GM19467 (cell line): ENCODE results near the gene FIGLA.
"Not testable (repeated sequence)": the region's sequence is repeated elsewhere in the genome, so short reads cannot be mapped to it uniquely, and the experiment has no call there.

Source experiments
- ATAC-seq: cut with Tn5 transposase; IDR thresholded peaks from one replicate; pipeline ENCODE4 v1.9.1; 2021; ENCODE audit warnings: mild to moderate bottlenecking, moderate library complexity; ENCODE audit not compliant: unreplicated experiment

FIGLA gene

GRCh38 chr2:70808983-70809958 lies 18.8 kb upstream of the FIGLA start:
- no peak for ATAC-seq

- no peak for ATAC-seq
Observed at GRCh38 chr2:70807828-70808118, 17.3 kb upstream of the FIGLA start.

- ATAC-seq = no peak
Observed at GRCh38 chr2:70807102-70807827, 16.8 kb upstream of the FIGLA start.

DNA sequence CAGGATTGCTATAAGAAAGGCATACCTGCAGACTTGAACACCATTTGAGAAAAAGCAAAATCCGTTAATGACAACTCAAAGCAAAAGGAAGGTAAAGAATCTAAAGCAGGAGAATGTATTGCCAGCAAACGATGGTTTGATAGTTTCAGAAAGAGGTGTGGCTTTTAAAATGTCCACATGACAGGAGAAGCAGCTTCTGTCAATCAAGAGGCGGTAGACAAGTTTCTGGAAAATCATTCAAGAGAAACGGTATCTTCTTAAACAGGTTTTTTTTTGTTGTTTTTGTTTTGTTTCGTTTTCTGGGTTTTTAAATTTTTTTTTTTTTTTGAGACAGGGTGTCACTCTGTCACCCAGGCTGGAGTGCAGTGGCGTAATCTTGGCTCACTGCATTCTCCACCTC lies 16.2 kb upstream of the FIGLA start:
- no peak for ATAC-seq

- no peak for ATAC-seq
Observed at GRCh38 chr2:70806013-70806412, 15.6 kb upstream of the FIGLA start.

DNA sequence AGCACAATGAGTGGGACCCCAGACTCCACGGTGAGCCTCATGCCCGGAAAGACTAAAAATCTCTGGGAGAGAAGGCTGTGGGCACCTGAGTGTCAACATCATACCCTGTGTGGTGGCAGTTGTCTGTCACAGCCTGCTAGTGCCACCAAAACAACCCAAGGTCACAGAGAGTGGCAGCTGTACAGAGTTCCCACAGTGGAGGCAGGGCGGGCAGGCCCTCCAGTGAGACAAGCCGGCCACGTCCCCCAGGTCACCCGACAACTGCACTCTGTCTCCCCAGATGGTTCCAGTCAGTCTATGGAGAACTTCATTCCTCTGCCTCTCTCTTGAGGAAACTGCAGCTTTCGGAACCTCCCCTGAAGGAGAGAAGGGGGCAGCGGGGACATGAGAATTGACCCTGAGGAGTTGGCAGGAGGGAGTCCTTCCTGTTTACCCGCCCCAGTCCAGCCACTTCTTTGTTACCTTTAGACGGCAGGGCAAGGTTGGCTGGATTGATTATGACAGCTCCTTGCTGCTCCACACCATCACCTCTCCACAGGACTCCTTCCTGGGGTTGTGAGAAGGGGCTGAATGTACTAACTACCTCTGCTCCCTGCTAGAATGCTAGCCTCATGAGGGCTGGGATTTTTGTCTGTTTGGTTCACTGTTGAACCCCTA lies 11.3 kb upstream of the FIGLA start:
- no peak for ATAC-seq

DNA sequence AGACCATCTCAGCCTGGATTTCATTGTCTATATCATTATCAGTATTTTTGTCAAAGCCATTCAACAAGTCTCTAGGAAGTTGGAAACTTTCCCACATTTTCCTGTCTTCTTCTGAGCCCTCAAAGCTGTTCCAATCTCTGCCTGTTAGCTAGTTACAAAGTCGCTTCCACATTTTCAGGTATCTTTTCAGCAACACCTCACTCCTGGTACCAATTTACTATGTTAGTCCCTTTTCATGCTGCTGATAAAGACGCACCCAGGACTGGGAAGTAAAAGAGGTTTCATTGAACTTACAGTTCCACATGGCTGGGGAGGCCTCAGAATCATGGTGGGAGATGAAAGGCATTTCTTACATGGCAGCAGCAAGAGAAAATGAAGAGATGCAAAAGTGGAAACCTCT lies 9.3 kb upstream of the FIGLA start:
- ATAC-seq = no peak

- ATAC-seq = not testable (repeated sequence)
Observed at GRCh38 chr2:70797996-70798395, 7.6 kb upstream of the FIGLA start.

DNA sequence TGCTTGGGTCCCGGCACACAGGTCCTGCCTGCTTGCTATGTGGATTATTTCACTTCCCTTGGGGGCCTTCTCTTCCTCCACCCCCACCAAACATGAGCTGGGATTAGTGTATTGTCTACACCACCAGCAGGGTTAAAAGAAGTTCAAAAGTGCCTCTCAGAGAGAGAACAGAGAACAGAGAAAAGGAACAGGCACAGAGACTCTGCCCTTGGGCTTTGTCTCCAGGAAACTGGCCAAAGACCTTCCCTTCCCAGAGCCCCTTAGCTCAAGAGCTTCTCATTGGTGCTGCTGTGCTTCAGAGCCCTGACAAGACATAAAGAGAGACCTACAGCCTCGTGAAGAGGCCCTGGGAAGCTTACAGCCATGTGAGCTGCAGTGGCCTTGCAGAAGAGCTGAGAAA lies 7.1 kb upstream of the FIGLA start:
- ATAC-seq = no peak

DNA sequence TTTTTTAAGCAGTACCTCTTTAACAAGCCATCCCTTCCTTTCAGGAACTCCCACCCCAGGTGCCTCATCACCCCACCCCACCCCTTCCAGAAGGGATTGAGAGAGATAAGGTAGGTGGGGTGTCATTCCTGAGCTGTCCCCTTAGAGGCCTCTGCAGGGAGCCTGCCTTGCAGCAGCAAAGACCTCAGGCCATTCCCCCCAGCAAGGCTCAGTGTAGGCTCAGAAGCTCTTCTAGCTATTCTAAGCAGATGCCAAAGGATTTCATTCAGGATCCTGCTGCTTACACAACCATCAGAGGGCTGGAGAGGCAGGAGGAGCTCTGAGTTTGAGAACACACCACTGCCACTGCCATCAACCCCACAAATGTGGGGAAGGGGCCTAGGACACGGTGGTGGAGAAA lies 5.8 kb upstream of the FIGLA start:
- no peak for ATAC-seq

DNA sequence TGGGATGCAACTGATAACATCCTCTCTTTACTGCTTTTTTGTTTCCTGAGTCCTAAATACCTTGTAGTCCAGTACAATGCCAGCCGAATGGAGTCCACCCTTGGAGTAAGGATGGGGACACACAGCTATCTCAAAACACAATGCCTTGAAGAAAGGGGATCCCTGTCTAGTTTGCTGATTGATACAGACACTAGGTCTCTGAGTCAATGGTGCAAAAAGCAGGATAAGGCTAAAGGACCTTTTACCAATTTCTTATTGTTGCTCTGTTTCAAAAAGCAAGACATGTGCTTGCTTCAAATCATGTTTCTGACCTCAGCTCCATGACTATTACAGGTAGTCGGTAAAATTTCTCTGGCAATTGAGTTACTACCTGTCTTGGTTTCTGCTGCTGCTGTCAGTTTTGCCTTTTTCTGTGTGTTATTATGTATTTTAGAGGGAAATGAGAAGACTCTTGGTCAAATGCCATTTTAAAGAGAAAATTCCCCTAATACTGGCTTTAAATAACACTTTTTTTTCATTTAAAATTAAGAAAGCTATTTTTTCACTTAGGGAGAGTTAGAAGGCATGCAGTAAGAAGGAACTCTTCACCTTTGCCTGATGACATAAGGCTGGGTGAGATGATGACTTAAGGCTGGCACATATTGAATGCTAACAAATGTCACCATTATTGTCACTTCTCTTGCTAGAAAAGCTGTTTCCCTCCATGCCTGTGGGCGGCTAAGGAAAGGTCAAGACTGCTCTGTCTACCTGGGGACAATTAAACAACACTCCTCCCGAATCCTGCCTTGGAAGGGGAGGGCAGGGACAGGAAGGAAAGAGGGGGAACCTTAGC lies 4.9 kb upstream of the FIGLA start:
- ATAC-seq = no peak

- ATAC-seq = no peak
Observed at GRCh38 chr2:70793450-70793849, 3.0 kb upstream of the FIGLA start.

DNA sequence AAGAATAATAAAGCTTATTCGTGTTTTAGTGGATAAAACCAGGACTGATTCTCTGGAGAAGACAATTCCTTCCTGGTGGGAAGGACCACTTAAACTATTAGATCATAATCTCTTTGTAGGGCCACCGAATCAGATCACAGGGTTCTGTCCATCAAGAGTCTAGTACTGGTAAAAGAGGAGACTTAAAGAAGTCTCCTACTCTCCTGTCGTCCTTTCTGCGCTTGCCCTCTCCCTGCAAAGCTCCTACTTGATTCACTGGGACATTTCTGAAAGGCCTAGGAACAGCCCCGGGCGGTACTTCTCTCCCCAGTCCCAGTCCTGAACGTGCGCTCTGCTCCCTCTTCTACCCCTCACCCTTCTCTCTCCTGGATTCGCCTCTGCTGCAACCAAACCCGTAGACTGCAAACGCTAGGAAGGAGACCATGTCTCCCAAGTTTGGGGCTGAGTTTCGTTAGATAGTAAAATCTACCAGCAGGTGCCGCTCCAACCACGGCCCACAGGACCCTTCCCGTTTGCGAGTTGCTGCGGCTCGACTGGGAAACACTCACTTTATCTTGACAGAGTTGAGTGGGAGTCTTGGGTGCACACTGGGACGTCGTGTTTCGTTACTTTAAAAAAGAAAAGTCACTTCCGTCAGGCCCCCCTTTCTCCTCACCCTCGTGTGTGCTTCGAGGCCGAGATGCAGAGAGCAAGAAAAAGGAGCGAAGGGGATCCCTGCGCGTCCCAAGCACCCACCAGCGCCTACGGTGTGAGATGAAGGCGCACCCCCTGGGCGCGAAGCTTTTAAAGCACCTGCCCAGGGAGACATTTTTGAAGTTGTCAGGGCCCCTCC lies 923 bp downstream of the FIGLA start:
- no peak for ATAC-seq

GRCh38 chr2:70785137-70785911 lies 5.1 kb downstream of the FIGLA start:
- no peak for ATAC-seq

DNA sequence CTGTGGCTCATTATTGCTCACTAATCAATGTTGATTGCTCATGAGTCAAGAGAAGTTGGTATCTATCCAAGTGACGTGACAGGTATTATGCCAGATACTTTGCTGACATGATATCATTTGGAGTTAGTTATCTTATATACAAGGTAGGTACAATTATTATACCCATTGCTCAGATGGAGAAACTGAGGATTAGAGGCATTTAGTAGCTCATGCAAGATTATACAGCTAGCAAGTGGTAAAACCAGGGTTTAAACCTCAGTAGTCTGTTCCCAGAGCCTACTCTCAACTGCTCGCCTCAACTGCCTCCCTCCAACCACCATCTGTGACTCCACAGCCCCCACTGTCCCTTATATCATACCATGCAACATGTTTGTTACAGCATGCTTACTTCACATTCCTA lies 6.1 kb downstream of the FIGLA start:
- ATAC-seq = no peak

GRCh38 chr2:70779911-70780545 lies 10.4 kb downstream of the FIGLA start:
- ATAC-seq = no peak

DNA sequence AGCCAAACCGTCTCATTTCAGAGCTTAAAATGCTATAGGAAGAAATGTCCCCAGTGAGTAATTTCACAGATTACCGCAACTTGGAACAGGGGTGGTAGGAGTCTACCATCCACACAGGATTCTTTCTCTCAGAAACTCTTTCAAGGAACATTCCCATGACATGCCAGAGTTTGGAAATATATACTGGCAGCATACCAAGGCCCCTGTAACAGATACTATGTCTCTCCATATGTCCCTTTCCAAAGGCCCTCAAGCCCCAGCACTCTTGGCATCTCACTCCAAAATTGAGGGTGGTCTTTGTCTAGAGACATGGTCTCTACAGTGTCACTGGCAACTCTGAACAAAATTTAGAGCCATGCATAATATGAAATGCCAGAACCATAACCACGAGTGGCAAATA lies 11.0 kb downstream of the FIGLA start:
- ATAC-seq = no peak

DNA sequence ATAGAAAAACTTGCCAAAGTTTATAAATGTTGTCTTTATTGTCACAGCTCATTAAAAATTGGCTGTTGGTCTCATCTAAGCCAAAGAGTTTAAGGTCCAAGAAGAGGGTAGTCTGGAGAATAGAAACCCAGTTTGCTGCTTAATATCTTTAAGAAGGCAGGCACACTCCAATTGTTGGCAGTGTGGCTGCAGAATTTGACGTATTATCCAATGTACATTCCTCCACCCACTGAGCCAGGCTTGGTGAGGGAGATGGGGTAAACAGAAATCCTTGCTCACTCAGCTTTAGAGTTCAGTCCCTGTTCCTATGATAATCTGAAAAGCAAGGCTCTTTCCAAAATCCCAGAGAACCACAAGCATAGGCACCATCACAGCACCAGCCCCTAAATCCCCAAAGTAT lies 11.8 kb downstream of the FIGLA start:
- no peak for ATAC-seq

- ATAC-seq = no peak
Observed at GRCh38 chr2:70777450-70777849, 13.0 kb downstream of the FIGLA start.
